GM12891 (cell line): ENCODE data around the gene GCG.

Experiments used
- DNase-seq: peaks from one replicate; pipeline ENCODE4 v3.0.0; 2011; ENCODE audit warnings: low spot score; ENCODE audit not compliant: insufficient read length
- FAIRE-seq: peaks from 2 replicates; lab custom pipeline; 2011; peaks lifted over from hg19 to GRCh38; lab: Jason Lieb, UNC
- PAX5 ChIP-seq: IDR thresholded peaks from 2 replicates; pipeline ENCODE4 v1.6.1; 2011; ENCODE audit warnings: low read length, moderate library complexity, mild to moderate bottlenecking; ENCODE audit not compliant: insufficient read depth, severe bottlenecking
- POLR2A ChIP-seq: IDR thresholded peaks from 2 replicates; pipeline ENCODE4 v1.6.1; 2011; ENCODE audit warnings: low read depth, low read length, control low read depth
- POLR2AphosphoS5 ChIP-seq: IDR thresholded peaks from 2 replicates; pipeline ENCODE4 v1.6.1; 2011; ENCODE audit warnings: low read depth, low read length, control low read depth
- POU2F2 ChIP-seq: IDR thresholded peaks from 2 replicates; pipeline ENCODE4 v1.6.1; 2011; ENCODE audit warnings: low read depth, mild to moderate bottlenecking, control low read depth, low read length, moderate library complexity
- SPI1 ChIP-seq: IDR thresholded peaks from 2 replicates; pipeline ENCODE4 v1.6.1; 2011; ENCODE audit warnings: low read depth, low read length, control low read depth
- TAF1 ChIP-seq: IDR thresholded peaks from 2 replicates; pipeline ENCODE4 v1.6.1; 2011; ENCODE audit warnings: low read depth, low read length, control low read depth

GCG gene

DNA sequence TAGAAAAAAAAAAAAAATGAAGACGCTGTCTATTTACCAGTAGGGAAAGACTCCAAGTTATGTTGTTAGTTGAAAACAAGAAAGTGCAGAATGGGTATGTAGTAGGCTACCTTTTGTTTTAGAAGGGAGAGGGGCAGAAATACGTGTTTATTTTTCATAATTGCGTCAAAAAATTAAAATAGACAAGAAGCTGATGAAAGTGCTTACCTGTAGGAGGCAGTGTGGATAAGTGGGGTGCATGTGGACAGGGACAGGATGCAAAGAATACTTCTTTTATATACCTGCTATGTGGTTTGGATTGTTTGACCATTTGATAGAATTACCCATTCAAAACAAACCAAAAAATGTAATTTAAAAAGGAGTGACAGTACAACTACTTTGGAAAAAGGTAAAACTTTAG, 3.0 kb upstream of the GCG start:
- FAIRE-seq (no peak), DNase-seq (no peak)
- TF ChIP-seq TAF1 (no peak), POLR2A (no peak), SPI1 (no peak), POLR2AphosphoS5 (no peak), POU2F2 (no peak), PAX5 (no peak)

DNA sequence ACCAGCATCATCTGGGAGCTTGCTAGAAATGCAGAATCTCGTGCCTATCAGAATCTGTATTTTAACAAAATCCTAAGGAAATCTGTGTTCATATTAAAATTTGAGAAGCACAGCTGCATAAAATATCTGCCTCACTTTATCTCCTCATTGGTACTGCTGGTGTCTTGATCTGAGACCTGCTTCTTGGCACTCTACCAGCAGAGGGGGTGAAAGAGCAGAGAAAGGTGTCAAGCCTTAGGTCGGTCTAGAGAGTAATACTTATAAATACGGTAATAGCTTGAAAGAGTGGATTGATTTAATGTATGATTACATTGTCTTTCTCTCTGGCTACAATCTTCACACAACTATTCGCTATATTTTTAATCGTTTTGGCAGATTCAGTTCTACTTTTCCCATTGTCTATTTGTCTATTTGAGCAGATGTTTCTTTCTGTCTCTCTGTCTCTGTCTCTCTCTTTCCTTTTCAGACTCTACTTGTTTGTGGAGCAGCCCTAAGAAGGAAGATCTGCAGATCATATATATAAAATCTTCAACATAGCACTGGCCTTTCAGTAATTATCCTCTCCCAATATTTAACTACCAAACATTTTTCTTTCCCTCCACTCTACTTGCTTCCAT, 1.7 kb upstream of the GCG start:
- FAIRE-seq = peak; percentile 50
- peak; percentile 14 for DNase-seq
- TF ChIP-seq POU2F2 (no peak), TAF1 (no peak), PAX5 (no peak), SPI1 (no peak), POLR2AphosphoS5 (no peak), POLR2A (no peak)

DNA sequence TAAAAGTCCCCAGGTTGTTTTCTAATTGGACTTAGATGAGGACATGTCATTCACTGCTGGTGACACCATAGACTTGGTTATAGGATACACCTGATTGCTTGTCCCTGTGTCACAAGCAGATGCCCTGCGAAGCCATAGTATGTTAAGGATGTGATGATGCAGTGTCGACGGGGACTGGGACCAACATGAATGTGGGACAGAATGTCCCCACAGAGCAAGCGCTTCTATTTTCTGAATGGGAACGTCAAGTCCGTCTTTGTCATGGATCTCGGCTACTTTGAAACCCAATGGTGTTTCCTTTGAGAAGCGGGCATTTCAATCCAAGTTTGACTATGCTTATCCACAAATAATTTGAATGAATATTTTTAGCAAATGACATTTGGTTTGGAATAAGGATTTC, 2.1 kb downstream of the GCG start:
- no peak for DNase-seq
- no peak for FAIRE-seq
- TF ChIP-seq PAX5 (no peak), POU2F2 (no peak), TAF1 (no peak), POLR2A (no peak), SPI1 (no peak), POLR2AphosphoS5 (no peak)

DNA sequence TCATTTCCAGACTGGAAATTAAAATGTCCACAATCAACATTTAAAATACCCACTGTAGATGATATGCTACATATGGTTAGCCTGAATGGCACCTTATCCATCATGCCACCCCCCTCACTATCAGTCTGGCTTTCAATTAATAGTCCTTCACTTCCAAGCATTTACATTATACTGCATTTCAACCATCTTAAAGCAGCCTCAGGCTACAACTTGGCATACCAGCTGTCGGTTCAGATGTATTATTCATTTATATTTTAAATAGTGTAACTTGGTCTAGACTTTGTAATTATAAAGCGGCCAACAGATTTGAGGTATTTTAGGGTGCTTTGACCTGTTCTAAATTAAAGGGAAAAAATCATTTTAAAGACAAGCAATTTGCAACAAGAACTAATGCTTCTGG, 2.6 kb downstream of the GCG start:
- TF ChIP-seq POLR2AphosphoS5 (no peak), POLR2A (no peak), PAX5 (no peak), SPI1 (no peak), TAF1 (no peak), POU2F2 (no peak)
- no peak for FAIRE-seq
- no peak for DNase-seq

DNA sequence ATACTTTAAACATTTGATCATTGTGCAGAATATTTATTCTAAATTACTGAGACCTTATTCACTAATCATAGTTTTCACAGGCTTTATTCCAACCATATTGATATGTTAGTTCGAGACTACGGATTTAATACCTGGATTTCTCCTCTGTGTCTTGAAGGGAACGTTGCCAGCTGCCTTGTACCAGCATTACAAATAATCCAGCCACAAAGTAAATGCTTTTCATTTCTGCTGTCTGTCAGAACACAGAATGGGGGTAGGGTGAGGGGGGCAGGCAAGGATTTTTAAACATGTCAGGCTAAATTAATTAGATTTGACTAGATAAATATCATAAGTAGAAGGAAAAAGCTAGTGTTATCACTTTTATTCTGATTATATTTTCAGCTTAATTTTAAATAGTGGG, 3.1 kb downstream of the GCG start:
- no peak for TF ChIP-seq POU2F2
- no peak for TF ChIP-seq POLR2A
- TF ChIP-seq TAF1 = no peak
- TF ChIP-seq PAX5 = no peak
- TF ChIP-seq SPI1 = no peak
- no peak for TF ChIP-seq POLR2AphosphoS5
- FAIRE-seq (no peak), DNase-seq (no peak)

DNA sequence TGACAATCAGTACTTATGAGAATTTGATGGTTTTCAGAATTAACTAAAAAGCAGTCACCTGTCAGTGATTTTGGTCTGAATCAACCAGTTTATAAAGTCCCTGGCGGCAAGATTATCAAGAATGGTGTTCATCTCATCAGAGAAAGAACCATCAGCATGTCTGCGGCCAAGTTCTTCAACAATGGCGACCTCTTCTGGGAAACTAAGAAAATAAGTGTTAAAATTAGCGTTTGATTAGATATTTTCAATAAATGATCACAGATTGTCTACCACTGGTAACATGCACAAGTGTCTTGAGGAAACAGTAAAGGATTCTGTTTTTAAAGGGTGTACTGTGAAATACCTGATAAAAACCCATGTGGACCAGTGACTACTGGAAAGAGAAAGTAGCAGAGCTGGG, 8.1 kb downstream of the GCG start:
- no peak for FAIRE-seq
- TF ChIP-seq POLR2AphosphoS5 = no peak
- TF ChIP-seq PAX5 = no peak
- no peak for TF ChIP-seq TAF1
- no peak for TF ChIP-seq SPI1
- no peak for TF ChIP-seq POU2F2
- no peak for TF ChIP-seq POLR2A
- DNase-seq = no peak

DNA sequence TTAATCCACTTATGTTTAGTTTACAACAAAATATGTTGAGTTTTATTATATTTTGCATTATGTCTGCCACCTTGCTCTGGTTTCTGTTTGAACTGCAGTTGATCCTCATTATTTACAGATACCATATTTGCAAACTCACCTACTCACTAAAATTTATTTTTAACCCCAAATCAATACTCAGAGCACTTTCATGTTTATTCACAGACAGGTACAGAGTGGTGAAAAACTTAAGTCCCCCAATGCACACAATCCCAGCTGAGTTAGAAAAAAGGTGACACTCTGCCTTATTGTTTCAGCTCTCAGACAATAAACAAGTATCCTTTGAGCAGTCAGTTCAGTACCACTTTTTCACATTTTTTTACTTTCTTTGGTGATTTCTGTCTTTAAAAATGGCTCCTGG, 13.7 kb downstream of the GCG start:
- TF ChIP-seq POU2F2 (no peak), POLR2A (no peak), POLR2AphosphoS5 (no peak), PAX5 (no peak), SPI1 (no peak), TAF1 (no peak)
- no peak for DNase-seq
- no peak for FAIRE-seq

DNA sequence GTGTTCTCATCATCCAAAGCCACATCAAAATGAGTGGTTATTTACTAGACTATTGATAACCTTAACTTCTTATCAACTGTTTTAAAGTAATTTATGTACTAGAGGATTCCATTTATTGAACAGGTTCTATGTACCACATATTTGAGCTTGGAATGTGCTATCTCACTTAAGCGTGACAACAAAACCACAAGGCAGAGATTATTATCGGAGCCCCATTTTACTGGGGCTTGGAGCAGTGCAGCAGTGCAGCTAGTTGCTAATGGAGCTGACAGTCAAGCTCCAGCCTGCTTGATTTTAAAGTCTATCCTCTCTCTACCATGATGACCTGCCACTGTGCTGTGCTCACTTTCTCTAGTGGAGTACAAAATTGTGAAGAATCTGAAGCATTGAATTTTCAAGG, 24.6 kb downstream of the GCG start:
- TF ChIP-seq SPI1 (no peak), POLR2AphosphoS5 (no peak), POU2F2 (no peak), POLR2A (no peak), PAX5 (no peak), TAF1 (no peak)
- FAIRE-seq (no peak), DNase-seq (no peak)

DNA sequence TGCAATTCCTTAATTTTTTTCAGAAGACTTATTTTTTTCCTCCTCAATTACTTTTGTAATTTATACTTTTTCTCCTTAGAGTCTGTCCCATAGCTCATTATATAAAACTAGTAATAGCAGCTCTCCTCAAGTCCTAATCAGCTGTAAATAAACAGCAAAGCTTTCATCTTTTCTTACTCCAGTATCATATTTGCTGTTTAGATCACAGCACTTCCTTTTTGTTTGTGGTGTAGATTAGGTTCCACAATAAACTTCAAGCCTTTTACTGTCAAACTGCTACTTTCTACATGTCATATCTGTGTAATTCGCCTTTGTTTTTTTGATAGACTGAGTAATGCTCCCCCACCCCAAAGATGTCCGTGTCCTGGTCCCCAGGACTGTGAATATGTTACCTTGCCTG, 25.5 kb downstream of the GCG start:
- no peak for FAIRE-seq
- DNase-seq = no peak
- no peak for TF ChIP-seq SPI1
- TF ChIP-seq POLR2A = no peak

DNA sequence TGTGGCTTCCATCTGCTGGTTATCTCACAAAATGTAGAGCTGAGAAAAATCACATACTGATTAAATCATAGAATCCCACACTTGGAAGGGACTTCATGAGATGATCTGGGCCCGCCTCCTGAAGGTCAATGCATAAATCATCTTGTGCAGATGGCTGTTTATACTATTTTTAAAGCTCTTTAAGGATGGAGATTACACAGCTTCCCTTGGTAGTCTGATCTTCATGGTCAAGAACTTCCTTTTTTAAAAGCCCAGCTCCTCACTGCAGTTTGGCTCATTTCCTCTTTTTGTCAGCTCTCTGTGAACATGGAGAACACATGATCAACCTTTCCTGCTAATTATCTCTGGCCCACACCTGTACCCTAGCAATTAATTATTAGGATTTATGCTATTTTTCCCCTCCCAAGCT, 25.9 kb downstream of the GCG start:
- TF ChIP-seq POLR2AphosphoS5 = no peak
- TF ChIP-seq PAX5 = no peak
- no peak for TF ChIP-seq POLR2A
- TF ChIP-seq SPI1 = peak; percentile 98
- TF ChIP-seq POU2F2 = peak; percentile 62; the same call in 1 of the 2 replicates
- TF ChIP-seq TAF1 = no peak

DNA sequence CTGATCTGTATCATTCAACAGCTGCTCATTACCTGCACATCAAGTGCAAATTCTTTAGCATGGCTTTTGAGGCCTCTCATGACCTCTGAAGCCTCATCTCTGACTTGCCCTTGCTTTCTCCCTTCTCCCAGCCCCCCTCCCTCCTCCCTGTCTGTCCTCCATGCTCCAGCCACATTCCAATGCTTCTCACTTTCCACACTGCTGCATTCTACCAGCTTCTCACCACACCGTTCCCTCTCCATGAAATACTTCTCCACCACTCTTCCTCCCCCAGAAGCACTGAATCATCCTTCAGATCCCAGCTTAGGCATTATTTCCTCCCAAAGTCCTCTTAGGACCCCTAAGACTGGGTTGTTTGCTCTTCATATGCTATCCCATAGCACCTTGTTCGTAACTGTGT, 26.9 kb downstream of the GCG start:
- TF ChIP-seq TAF1 (no peak), POU2F2 (no peak), POLR2A (no peak), POLR2AphosphoS5 (no peak), SPI1 (no peak)
- DNase-seq (no peak), FAIRE-seq (no peak)

More for the DNA sequence above, 25.9 kb downstream of the GCG start:
- FAIRE-seq (peak; percentile 38), DNase-seq (peak; percentile 13)
